Left ventricle myocardium inferior (tissue), 1 donor: ENCODE data around the gene CUZD1. TPM values are rescaled to one million over a fixed set of nuclear protein-coding genes. Genes with fewer than 3 reads are reported as not detected.

Experiments
- DNase-seq: peaks from one replicate; pipeline ENCODE4 v3.0.0-alpha.2; 2020
- H3K27ac ChIP-seq: fragments of 200-600 bp; replicated peaks from 2 replicates; pipeline ENCODE4 v1.8.0; 2021
- H3K27me3 ChIP-seq: fragments of 200-600 bp; 2 replicates; pipeline ENCODE4 v1.8.0; 2021; ENCODE audit warnings: low read depth
- H3K36me3 ChIP-seq: fragments of 200-600 bp; 2 replicates; pipeline ENCODE4 v1.8.0; 2021
- H3K4me1 ChIP-seq: fragments of 200-600 bp; 2 replicates; pipeline ENCODE4 v1.8.0; 2021
- H3K4me3 ChIP-seq: fragments of 200-600 bp; 2 replicates; pipeline ENCODE4 v1.8.0; 2021; ENCODE audit warnings: mild to moderate bottlenecking, moderate library complexity
- H3K9me3 ChIP-seq: fragments of 200-600 bp; replicated peaks from 2 replicates; pipeline ENCODE4 v1.8.0; 2021
- intact Hi-C: fragments of 100-400 bp; cut with micrococcal nuclease; formaldehyde crosslinking; loops from one replicate; pipeline ENCODE4 v1.11.0; 2022
- long read RNA-seq: library from polyadenylated mRNA; unstranded; transcript quantifications from one replicate; pipeline ENCODE4 v2.0.0, GENCODE V29; 2021
- total RNA-seq: library from RNA; stranded (reverse); fragmentation: NEBNext Ultra II Directional; extraction: Animal tissue kit (Norgen Biotek cat#: 25700); gene quantifications from one replicate; pipeline ENCODE4 v1.2.1, GENCODE V29; 2021
- TF ChIP-seq, protein P1 (sequence below): fragments of 200-600 bp; IDR thresholded peaks from 2 replicates; pipeline ENCODE4 v1.8.0; 2021; ENCODE audit warnings: antibody characterized with exemption, mild to moderate bottlenecking, borderline replicate concordance
- donor health status: DM: no; HTN: yes; CAD: no; lungs with severe emphysema.

CUZD1 gene, protein sequence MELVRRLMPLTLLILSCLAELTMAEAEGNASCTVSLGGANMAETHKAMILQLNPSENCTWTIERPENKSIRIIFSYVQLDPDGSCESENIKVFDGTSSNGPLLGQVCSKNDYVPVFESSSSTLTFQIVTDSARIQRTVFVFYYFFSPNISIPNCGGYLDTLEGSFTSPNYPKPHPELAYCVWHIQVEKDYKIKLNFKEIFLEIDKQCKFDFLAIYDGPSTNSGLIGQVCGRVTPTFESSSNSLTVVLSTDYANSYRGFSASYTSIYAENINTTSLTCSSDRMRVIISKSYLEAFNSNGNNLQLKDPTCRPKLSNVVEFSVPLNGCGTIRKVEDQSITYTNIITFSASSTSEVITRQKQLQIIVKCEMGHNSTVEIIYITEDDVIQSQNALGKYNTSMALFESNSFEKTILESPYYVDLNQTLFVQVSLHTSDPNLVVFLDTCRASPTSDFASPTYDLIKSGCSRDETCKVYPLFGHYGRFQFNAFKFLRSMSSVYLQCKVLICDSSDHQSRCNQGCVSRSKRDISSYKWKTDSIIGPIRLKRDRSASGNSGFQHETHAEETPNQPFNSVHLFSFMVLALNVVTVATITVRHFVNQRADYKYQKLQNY
- total RNA-seq = 0.16 TPM
- long read RNA-seq = 0 reads

DNA sequence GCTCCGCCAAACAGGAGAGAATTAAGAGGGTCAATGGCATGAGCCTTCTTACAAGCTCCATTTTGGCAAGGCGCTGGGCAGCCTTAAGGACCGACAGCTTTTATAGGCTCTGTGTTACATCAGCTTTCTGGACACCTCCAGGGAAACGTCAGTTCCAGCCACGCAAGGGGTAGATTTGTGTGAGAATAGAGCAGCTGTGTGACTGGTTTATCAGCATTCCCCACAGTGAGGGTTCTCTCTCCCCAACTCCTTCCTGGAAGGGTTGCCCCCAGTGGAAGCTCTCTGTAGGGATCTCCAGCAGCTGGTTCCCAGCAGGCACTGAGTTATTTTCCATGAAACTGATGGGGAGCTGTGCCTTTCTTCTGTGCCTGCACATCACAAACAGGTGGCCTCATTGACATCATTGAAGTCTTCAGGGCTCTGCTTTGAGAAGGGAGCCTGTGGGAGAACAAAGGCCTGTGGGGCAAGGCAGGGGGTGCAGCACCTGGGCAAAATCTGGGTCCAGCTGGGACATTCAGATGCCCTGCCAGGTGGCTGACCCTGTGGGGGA is at the start of gene CUZD1:
Gene CUZD1 (minus strand): TSS at position 75 of the 550 bp plus-strand sequence. CDS start 14 bp downstream, at position 61.
- Histone ChIP-seq H3K9me3 (peaks cover 20% of the 10 kb centered on the region), H3K36me3 (no peaks in the 10 kb centered on the region), H3K4me1 (no peaks in the 10 kb centered on the region), H3K27ac (no peak within 1 kb of the TSS), H3K27me3 (peaks cover 9% of the 10 kb centered on the region), H3K4me3 (no peak within 1 kb of the TSS)
- TF ChIP-seq, protein P1, sequence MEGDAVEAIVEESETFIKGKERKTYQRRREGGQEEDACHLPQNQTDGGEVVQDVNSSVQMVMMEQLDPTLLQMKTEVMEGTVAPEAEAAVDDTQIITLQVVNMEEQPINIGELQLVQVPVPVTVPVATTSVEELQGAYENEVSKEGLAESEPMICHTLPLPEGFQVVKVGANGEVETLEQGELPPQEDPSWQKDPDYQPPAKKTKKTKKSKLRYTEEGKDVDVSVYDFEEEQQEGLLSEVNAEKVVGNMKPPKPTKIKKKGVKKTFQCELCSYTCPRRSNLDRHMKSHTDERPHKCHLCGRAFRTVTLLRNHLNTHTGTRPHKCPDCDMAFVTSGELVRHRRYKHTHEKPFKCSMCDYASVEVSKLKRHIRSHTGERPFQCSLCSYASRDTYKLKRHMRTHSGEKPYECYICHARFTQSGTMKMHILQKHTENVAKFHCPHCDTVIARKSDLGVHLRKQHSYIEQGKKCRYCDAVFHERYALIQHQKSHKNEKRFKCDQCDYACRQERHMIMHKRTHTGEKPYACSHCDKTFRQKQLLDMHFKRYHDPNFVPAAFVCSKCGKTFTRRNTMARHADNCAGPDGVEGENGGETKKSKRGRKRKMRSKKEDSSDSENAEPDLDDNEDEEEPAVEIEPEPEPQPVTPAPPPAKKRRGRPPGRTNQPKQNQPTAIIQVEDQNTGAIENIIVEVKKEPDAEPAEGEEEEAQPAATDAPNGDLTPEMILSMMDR = no peak
- no peak for DNase-seq
- intact Hi-C loops = no loop called here

DNA sequence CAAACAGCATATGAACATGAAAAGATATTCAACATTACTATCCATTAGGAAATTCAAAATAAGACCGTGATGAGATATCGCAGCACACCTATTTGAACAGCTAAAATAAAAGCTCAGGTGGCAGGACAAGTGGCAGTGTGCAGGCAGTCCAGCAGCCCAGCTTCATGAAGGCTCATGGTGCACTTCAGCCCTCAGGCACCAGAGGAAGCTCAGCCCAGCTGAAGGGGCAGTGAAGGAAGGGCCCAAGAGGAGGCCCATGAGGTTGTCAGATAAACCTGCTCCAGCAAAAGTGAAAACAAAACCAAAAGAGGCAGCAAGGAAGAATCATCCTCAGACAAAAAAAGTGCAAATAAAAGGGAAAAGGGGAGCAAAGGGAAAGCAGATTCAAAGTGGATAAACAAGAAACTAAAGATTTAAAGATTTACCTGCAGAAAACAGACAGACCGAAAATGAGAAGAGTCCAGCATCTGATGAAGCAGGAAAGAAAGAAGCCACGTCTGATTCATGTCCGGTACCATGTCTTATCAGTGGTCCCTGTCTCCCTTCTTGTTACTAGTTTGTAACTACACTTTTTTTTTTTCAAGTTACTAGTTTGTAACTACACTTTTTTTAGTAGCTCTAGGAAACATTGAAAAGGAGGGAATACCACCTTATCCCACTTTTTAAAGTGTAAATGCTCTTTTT is 48.7 kb upstream of the CUZD1 start:
- intact Hi-C loops = no loop called here

DNA sequence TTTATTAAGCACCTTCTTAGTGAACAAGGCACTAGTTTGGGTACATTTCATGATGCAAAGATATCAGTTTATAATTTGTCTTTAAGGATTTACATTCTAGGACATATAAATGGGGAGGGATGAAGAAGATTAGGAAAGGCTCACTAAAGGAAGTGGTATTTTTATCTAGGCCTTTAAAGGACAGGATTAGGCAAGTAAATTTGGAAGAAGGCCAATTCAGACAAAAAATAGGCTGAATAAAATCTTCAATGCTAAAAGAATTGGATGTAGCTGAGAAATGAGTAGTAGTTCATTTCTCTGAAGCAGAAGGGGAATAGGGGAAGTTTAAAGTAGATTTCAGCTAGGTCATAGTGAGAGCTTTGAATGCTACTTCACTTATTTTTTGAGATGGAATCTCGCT is 38.5 kb upstream of the CUZD1 start:
- H3K27me3 ChIP-seq = peaks cover 34% of the 10 kb centered on the region
- H3K4me1 ChIP-seq = peaks cover 11% of the 10 kb centered on the region
- no peak overlapping the region for H3K27ac ChIP-seq
- intact Hi-C loops = no loop called here
- no peak for DNase-seq
- TF ChIP-seq, protein P1 = no peak
- no peaks in the 10 kb centered on the region for H3K36me3 ChIP-seq
- H3K9me3 ChIP-seq = no peaks in the 10 kb centered on the region
- no peak overlapping the region for H3K4me3 ChIP-seq

More for the DNA sequence above, 48.7 kb upstream of the CUZD1 start:
- no peak overlapping the region for H3K4me3 ChIP-seq
- no peak overlapping the region for H3K27ac ChIP-seq
- H3K9me3 ChIP-seq = no peaks in the 10 kb centered on the region
- peaks cover 47% of the 10 kb centered on the region for H3K27me3 ChIP-seq
- no peaks in the 10 kb centered on the region for H3K4me1 ChIP-seq
- no peak for DNase-seq
- TF ChIP-seq, protein P1 = no peak
- no peaks in the 10 kb centered on the region for H3K36me3 ChIP-seq

DNA sequence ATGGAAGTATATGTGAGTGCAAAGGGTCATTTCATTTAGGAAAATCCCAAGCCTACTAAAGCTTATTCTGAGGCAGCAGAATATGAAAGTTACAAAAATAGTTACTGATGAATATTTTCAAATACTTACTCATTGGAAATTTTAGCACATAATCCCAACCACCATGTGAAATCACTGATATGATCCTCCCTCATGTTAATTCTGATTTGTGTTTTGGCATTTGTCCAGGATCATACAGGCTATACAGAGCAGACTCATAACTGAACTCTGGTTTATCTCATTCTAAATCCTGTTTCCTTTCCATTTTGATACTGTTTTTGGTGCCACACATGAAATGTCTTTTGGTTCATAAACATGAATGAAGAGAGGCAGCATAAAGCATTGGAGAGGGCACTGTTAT is 37.1 kb upstream of the CUZD1 start:
- H3K36me3 ChIP-seq = no peaks in the 10 kb centered on the region
- DNase-seq = no peak
- TF ChIP-seq, protein P1 = no peak
- intact Hi-C loops = no loop called here
- H3K4me3 ChIP-seq = no peak overlapping the region
- peaks cover 17% of the 10 kb centered on the region for H3K4me1 ChIP-seq
- no peaks in the 10 kb centered on the region for H3K9me3 ChIP-seq
- peaks cover 38% of the 10 kb centered on the region for H3K27me3 ChIP-seq
- H3K27ac ChIP-seq = no peak overlapping the region

DNA sequence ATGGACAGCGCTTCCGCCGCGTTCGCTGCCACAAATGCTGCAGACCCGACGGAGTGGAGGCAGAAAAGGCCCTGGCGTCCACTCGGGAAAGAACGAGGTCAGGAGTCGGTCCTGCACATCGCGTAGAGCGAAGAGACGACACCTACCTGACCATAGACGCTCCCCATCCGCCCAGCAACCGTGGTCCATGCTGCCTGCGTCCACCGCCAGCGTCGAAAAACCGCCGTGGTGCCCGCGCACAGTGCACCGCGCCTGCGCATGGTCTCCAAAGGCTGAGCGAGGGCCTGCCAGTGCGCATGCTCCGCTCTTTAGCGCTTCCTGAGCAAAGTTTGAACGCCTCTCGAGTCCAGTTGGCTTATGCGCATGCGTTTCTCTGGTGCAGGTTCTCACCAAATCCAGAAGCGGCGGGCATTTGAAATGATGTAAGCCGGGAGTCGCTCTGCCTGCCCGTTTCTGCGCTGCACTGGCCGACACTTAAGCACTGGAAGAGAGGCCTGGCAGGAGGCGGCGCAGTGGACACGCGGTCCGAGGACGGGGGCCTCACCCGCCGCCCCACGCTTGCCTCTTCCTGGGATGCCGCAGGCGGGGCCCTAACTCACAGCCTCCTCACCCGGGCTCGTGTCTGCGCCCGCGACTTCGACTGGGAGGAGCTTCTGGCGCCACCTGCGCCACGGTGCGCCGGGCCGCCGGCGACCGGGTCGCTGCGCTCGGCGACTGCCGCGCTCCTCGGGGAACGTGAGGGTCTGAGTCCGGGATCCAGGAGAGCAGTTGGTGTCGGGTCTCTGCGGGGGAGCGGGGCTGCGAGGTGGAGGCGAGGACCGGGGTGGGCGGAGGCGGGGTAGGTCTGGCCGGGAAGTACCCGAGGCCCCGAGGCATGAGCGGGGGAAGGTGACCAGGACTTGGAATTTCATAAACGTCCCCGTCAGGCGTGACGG is 33.9 kb upstream of the CUZD1 start, which contains the start of gene FAM24B:
Gene FAM24B (minus strand): TSS at position 243 of the 935 bp plus-strand sequence. CDS start 29,066 bp downstream, outside the sequence.
- no peaks in the 10 kb centered on the region for H3K9me3 ChIP-seq
- H3K27me3 ChIP-seq = peaks cover 38% of the 10 kb centered on the region
- peak within 1 kb of the TSS; percentile 45 for H3K27ac ChIP-seq
- peak; percentile 90 for DNase-seq
- intact Hi-C loops = no loop called here
- H3K4me3 ChIP-seq = peak within 1 kb of the TSS; percentile 78
- TF ChIP-seq, protein P1 = no peak
- H3K4me1 ChIP-seq = peaks cover 17% of the 10 kb centered on the region
- H3K36me3 ChIP-seq = no peaks in the 10 kb centered on the region
